ENCODE results near the gene ASMT. TPM values are rescaled to one million over a fixed set of nuclear protein-coding genes. Genes with fewer than 3 reads are reported as not detected.

ASMT gene
- polyA plus RNA-seq, 1 donor from 2014 or later = 1.8 TPM

DNA sequence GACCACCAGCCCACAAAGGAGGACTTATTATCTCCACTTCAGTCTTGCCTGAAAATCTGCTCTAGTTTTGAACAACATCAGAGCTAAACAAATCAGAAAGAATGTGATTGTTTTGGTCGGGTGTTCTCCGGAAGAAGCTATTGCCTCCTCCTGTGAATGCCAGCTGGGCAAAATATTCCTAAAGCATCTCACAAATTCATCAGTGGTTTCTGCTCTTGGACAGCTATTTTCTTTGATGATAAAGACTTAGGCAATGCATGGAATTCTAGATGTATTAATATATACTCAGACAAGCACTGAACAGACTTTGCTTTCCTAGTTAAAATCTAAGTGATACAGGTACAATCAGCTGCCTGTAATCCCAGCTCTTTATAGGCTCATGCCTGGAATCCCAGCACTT, 71.8 kb downstream of the ASMT start:
- Mint-ChIP-seq H3K4me1 (peaks cover 5 to 12% (median 6%) of the 10 kb centered on the region in 3 donors), H3K27ac (no peak overlapping the region), H3K9me3 (peaks cover 0 to 4% (median 1%) of the 10 kb centered on the region in 3 donors), H3K27me3 (no peaks in the 10 kb centered on the region), H3K36me3 (peaks cover 4% of the 10 kb centered on the region), H3K4me3 (no peak overlapping the region)

Other genes starting within 250 kb of the ASMT start
- gene SLC25A6, start 222.9 kb upstream of the ASMT start, polyA plus RNA-seq = 881 TPM
- gene ASMTL, start 162.2 kb upstream of the ASMT start, polyA plus RNA-seq = 50.1 TPM
- gene P2RY8, start 77.9 kb upstream of the ASMT start, polyA plus RNA-seq = 206 TPM
- gene AKAP17A, start 23.5 kb upstream of the ASMT start, polyA plus RNA-seq = 58.8 TPM

Measured in IgD-negative memory B cell (primary cell).